ENCODE results near the gene ITPA. TPM values are rescaled to one million over a fixed set of nuclear protein-coding genes. Genes with fewer than 3 reads are reported as not detected.

ITPA gene
- total and polyA plus RNA-seq, 2 of the 13 experiments (the other 11 are each of a cell fraction or from before 2014, with no cell fraction given), result 60.1 to 103 TPM

GRCh38 chr20:3168079-3168828 is 41.0 kb upstream of the ITPA start (continued):
- TF ChIP-seq THRA (CRISPR knock-in tag; IDR thresholded peaks at IDR 0.05; ENCODE audit: borderline replicate concordance) (peak; percentile 81; the same call in 1 of the 2 replicates), JDP2 (CRISPR knock-in tag; IDR thresholded peaks at IDR 0.05; ENCODE audit: borderline replicate concordance) (no peak), JUNB (CRISPR knock-in tag; IDR thresholded peaks at IDR 0.05; ENCODE audit: borderline replicate concordance) (no peak), POLR2AphosphoS2 (IDR thresholded peaks at IDR 0.05; ENCODE audit: low read depth, low read length) (no peak; the same call in 1 of the 2 replicates), KDM4B (CRISPR knock-in tag; IDR thresholded peaks at IDR 0.05) (no peak; the same call in 1 of the 2 replicates), ZNF232 (CRISPR knock-in tag; IDR thresholded peaks at IDR 0.05; ENCODE audit: borderline replicate concordance) (peak; percentile 79; the same call in 1 of the 2 replicates), ZNF367 (CRISPR knock-in tag; IDR thresholded peaks at IDR 0.05; ENCODE audit: borderline replicate concordance) (no peak), KDM1A (CRISPR knock-in tag; IDR thresholded peaks at IDR 0.05) (peak; percentile 91; the same call in 1 of the 2 replicates), ISX (CRISPR knock-in tag; conservative IDR thresholded peaks at IDR 0.05) (no peak), PAWR (CRISPR knock-in tag; IDR thresholded peaks at IDR 0.05; ENCODE audit: borderline replicate concordance) (no peak), ZBTB46 (CRISPR knock-in tag; IDR thresholded peaks at IDR 0.05; ENCODE audit: borderline replicate concordance) (no peak), ZNF878 (CRISPR knock-in tag; IDR thresholded peaks at IDR 0.05) (no peak), SKIL (CRISPR knock-in tag; IDR thresholded peaks at IDR 0.05; ENCODE audit: borderline replicate concordance) (peak; percentile 14; the same call in 1 of the 2 replicates), ZNF768 (CRISPR knock-in tag; IDR thresholded peaks at IDR 0.05) (peak; percentile 56; the same call in 1 of the 2 replicates), TARDBP (CRISPR knock-in tag; IDR thresholded peaks at IDR 0.05) (no peak; the same call in none of the 2 replicates), ARID5B (CRISPR knock-in tag; IDR thresholded peaks at IDR 0.05) (peak; percentile 90)
- TF ChIP-seq, protein P1, sequence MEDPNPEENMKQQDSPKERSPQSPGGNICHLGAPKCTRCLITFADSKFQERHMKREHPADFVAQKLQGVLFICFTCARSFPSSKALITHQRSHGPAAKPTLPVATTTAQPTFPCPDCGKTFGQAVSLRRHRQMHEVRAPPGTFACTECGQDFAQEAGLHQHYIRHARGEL (CRISPR knock-in tag; IDR thresholded peaks at IDR 0.05), result peak; percentile 58
- TF ChIP-seq, protein P2, sequence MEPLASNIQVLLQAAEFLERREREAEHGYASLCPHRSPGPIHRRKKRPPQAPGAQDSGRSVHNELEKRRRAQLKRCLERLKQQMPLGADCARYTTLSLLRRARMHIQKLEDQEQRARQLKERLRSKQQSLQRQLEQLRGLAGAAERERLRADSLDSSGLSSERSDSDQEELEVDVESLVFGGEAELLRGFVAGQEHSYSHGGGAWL (CRISPR knock-in tag; IDR thresholded peaks at IDR 0.05), result peak; percentile 25; the same call in 1 of the 2 replicates

All from HepG2 (cell line).